WTC11 (cell line): ENCODE measurements around the gene SLC15A2.

Source experiments
- ATF2 ChIP-seq: sonication (generic); formaldehyde crosslinking; IDR thresholded peaks from 2 replicates; pipeline ENCODE4 v1.8.1; 2022; ENCODE audit warnings: low read depth, missing genetic modification reagents, borderline replicate concordance
- ELF4 ChIP-seq: sonication (generic); formaldehyde crosslinking; IDR thresholded peaks from 2 replicates; pipeline ENCODE4 v1.8.1; 2022; ENCODE audit warnings: low read depth, mild to moderate bottlenecking, moderate library complexity, missing genetic modification reagents
- FOXP1 ChIP-seq: sonication (generic); formaldehyde crosslinking; IDR thresholded peaks from 2 replicates; pipeline ENCODE4 v1.8.0; 2022; ENCODE audit warnings: missing genetic modification reagents, mild to moderate bottlenecking, moderate library complexity, borderline replicate concordance
- ZNF416 ChIP-seq: fragments of 250-450 bp; sonication (Bioruptor Pico); IDR thresholded peaks from 2 replicates; pipeline ENCODE4 v1.9.0; 2021; ENCODE audit warnings: mild to moderate bottlenecking, inconsistent platforms
- TF ChIP-seq, protein P1 (sequence below): fragments of 200-600 bp; IDR thresholded peaks from 2 replicates; pipeline ENCODE4 v1.8.0; 2022; ENCODE audit warnings: antibody characterized with exemption

- TF ChIP-seq, protein P1, sequence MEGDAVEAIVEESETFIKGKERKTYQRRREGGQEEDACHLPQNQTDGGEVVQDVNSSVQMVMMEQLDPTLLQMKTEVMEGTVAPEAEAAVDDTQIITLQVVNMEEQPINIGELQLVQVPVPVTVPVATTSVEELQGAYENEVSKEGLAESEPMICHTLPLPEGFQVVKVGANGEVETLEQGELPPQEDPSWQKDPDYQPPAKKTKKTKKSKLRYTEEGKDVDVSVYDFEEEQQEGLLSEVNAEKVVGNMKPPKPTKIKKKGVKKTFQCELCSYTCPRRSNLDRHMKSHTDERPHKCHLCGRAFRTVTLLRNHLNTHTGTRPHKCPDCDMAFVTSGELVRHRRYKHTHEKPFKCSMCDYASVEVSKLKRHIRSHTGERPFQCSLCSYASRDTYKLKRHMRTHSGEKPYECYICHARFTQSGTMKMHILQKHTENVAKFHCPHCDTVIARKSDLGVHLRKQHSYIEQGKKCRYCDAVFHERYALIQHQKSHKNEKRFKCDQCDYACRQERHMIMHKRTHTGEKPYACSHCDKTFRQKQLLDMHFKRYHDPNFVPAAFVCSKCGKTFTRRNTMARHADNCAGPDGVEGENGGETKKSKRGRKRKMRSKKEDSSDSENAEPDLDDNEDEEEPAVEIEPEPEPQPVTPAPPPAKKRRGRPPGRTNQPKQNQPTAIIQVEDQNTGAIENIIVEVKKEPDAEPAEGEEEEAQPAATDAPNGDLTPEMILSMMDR: no peak
- TF ChIP-seq ELF4 (CRISPR knock-in tag) (no peak), FOXP1 (CRISPR knock-in tag) (no peak), ZNF416 (no peak), ATF2 (CRISPR knock-in tag) (no peak)
Measured at GRCh38 chr3:121985846-121986245, 91.6 kb downstream of the SLC15A2 start.
